CD4-positive, alpha-beta T cell (primary cell): ENCODE results near the gene XYLT1. TPM values are rescaled to one million over a fixed set of nuclear protein-coding genes. Genes with fewer than 3 reads are reported as not detected.

ENCODE experiments used
- ATAC-seq: fragments of 200-7000 bp; cut with Tn5 transposase; one replicate; pipeline ENCODE4 v1.10.0; 2022; ENCODE audit warnings: mild to moderate bottlenecking; ENCODE audit not compliant: poor library complexity
- CTCF ChIA-PET: fragments of 350-600 bp; sonication (Branson Sonifier 250); formaldehyde crosslinking; loops from one replicate; lab custom pipeline; 2021; ENCODE audit warnings: antibody characterized with exemption, inconsistent platforms; lab: Charles Lee
- POLR2A ChIA-PET: fragments of 350-600 bp; sonication (Branson Sonifier 250); formaldehyde crosslinking; loops from one replicate; lab custom pipeline; 2021; ENCODE audit warnings: antibody characterized with exemption, inconsistent platforms; lab: Charles Lee
- DNase-seq, 14 experiments: peaks; one replicate each; pipeline ENCODE4 v3.0.0-alpha.2; 2013 to 2020; ENCODE audit warnings: mixed read lengths in 2 of 14
- H3K27ac ChIP-seq, 2 donors: one replicate each; pipeline versions ENCODE4 v1.5.1 to v1.7.0; 2013; ENCODE audit warnings: low read length in 2 of 2, low read depth in 1 of 2, mild to moderate bottlenecking in 1 of 2
- H3K27me3 ChIP-seq, 2 experiments: 1 replicate in 1 of 2; 2 replicates in 1 of 2; pipeline versions ENCODE4 v1.6.1 to v1.7.0; 2013; ENCODE audit warnings: low read length in 2 of 2, control low read depth in 1 of 2, mild to moderate bottlenecking in 1 of 2, moderate library complexity in 1 of 2; ENCODE audit not compliant: insufficient read depth in 2 of 2, control insufficient read depth in 1 of 2
- H3K36me3 ChIP-seq: one replicate; pipeline ENCODE4 v1.6.1; 2013; ENCODE audit warnings: low read length, control low read depth; ENCODE audit not compliant: insufficient read depth
- H3K4me1 ChIP-seq: one replicate; pipeline ENCODE4 v1.6.1; 2013; ENCODE audit warnings: low read length, control low read depth; ENCODE audit not compliant: insufficient read depth
- H3K4me3 ChIP-seq: one replicate; pipeline ENCODE4 v1.5.1; 2013; ENCODE audit warnings: mild to moderate bottlenecking, low read length, moderate library complexity
- H3K9me3 ChIP-seq, 2 experiments: 1 replicate in 1 of 2; 2 replicates in 1 of 2; pipeline versions ENCODE4 v1.6.1 to v1.7.0; 2013; ENCODE audit warnings: low read length in 2 of 2, mild to moderate bottlenecking in 2 of 2, control low read depth in 1 of 2, moderate library complexity in 1 of 2; ENCODE audit not compliant: control insufficient read depth in 1 of 2, insufficient read depth in 1 of 2
- H3K27ac Mint-ChIP-seq: one replicate; pipeline ENCODE4 v1.8.0; 2020; ENCODE audit warnings: mixed read lengths
- H3K27me3 Mint-ChIP-seq: one replicate; pipeline ENCODE4 v1.8.0; 2021; ENCODE audit warnings: mixed read lengths
- H3K36me3 Mint-ChIP-seq: one replicate; pipeline ENCODE4 v1.8.0; 2021; ENCODE audit warnings: low read depth, mixed read lengths
- H3K4me1 Mint-ChIP-seq: one replicate; pipeline ENCODE4 v1.8.0; 2021; ENCODE audit warnings: low read depth, mixed read lengths
- H3K4me3 Mint-ChIP-seq: one replicate; pipeline ENCODE4 v1.8.0; 2020; ENCODE audit warnings: mild to moderate bottlenecking, mixed read lengths
- H3K9me3 Mint-ChIP-seq: one replicate; pipeline ENCODE4 v1.8.0; 2020; ENCODE audit warnings: mixed read lengths
- CTCF ChIP-seq: fragments of 200-600 bp; IDR thresholded peaks from one replicate; pipeline ENCODE4 v1.8.0; 2022; ENCODE audit warnings: antibody characterized with exemption, mild to moderate bottlenecking
- intact Hi-C, 2 experiments: fragments of 100-400 bp; cut with DNase I in 1 of 2; cut with micrococcal nuclease in 1 of 2; formaldehyde crosslinking; loops; one replicate each; pipeline versions ENCODE4 v1.15.1 to v1.9.0; 2023 to 2025; cut with DNase I, micrococcal nuclease
- total RNA-seq, 174 experiments: library from RNA in 2 of 174; stranded (reverse) in 2 of 174; gene quantifications; one replicate each; pipeline ENCODE4 v1.2.3 and lab custom pipeline; 2021 to 2026

The XYLT1 gene
- total RNA-seq, 2 experiments from 2014 or later, result 26.0 to 27.1 TPM

GRCh38 chr16:17130733-17131132 is 340.0 kb downstream of the XYLT1 start:
- ChIA-PET CTCF (no interaction called here), POLR2A (no interaction called here)
- Histone ChIP-seq H3K9me3 (no peaks in the 10 kb centered on the region), H3K27me3 (no peaks in the 10 kb centered on the region), H3K36me3 (peaks cover 51% of the 10 kb centered on the region), H3K4me1 (peaks cover 5% of the 10 kb centered on the region), H3K27ac (no peak overlapping the region), H3K4me3 (no peak overlapping the region)
- no peak for TF ChIP-seq CTCF
- peaks cover 33% of the 10 kb centered on the region for H3K4me1 Mint-ChIP-seq
- intact Hi-C loops, result no loop called here
- ATAC-seq (peak; percentile 44), DNase-seq (no peak)
- H3K4me3 Mint-ChIP-seq, result no peak overlapping the region
- peak overlapping the region; percentile 39 for H3K27ac Mint-ChIP-seq
- H3K9me3 Mint-ChIP-seq, result no peaks in the 10 kb centered on the region
- peaks cover 91% of the 10 kb centered on the region for H3K36me3 Mint-ChIP-seq
- no peaks in the 10 kb centered on the region for H3K27me3 Mint-ChIP-seq

GRCh38 chr16:17129971-17130370 is 340.8 kb downstream of the XYLT1 start:
- ChIA-PET CTCF (no interaction called here), POLR2A (no interaction called here)
- Mint-ChIP-seq H3K4me1 (peaks cover 33% of the 10 kb centered on the region), H3K27me3 (no peaks in the 10 kb centered on the region), H3K27ac (no peak overlapping the region), H3K9me3 (no peaks in the 10 kb centered on the region), H3K4me3 (no peak overlapping the region), H3K36me3 (peaks cover 91% of the 10 kb centered on the region)
- DNase-seq, result no peak
- Histone ChIP-seq H3K27me3 (no peaks in the 10 kb centered on the region), H3K36me3 (peaks cover 56% of the 10 kb centered on the region), H3K4me3 (no peak overlapping the region), H3K9me3 (no peaks in the 10 kb centered on the region), H3K4me1 (peaks cover 5% of the 10 kb centered on the region), H3K27ac (no peak overlapping the region)
- intact Hi-C loops, result no loop called here
- TF ChIP-seq CTCF, result no peak
- no peak for ATAC-seq

GRCh38 chr16:17128791-17129190 is 342.0 kb downstream of the XYLT1 start:
- Mint-ChIP-seq H3K9me3 (no peaks in the 10 kb centered on the region), H3K4me3 (no peak overlapping the region), H3K4me1 (peaks cover 23% of the 10 kb centered on the region), H3K27ac (no peak overlapping the region), H3K36me3 (peaks cover 91% of the 10 kb centered on the region), H3K27me3 (no peaks in the 10 kb centered on the region)
- ATAC-seq (no peak), DNase-seq (no peak)
- H3K9me3 ChIP-seq, result no peaks in the 10 kb centered on the region
- ChIA-PET POLR2A (no interaction called here), CTCF (interaction anchor here (0.6 kb wide), 1 partner anchor 182 kb away, joined by 3 read pairs; no protein-coding TSS in a partner anchor)
- no peak for TF ChIP-seq CTCF
- H3K4me3 ChIP-seq, result no peak overlapping the region
- intact Hi-C loops, result no loop called here
- H3K36me3 ChIP-seq, result peaks cover 50% of the 10 kb centered on the region
- no peaks in the 10 kb centered on the region for H3K27me3 ChIP-seq
- H3K27ac ChIP-seq, result no peak overlapping the region
- H3K4me1 ChIP-seq, result peaks cover 5% of the 10 kb centered on the region
